HG03045 (cell line): ENCODE measurements around the gene TOMT.
"Not testable (repeated sequence)": the region's sequence is repeated elsewhere in the genome, so short reads cannot be mapped to it uniquely, and the experiment has no call there.

Source experiments
- ATAC-seq: cut with Tn5 transposase; IDR thresholded peaks from one replicate; pipeline ENCODE4 v1.9.1; 2021; ENCODE audit warnings: mild to moderate bottlenecking, moderate library complexity; ENCODE audit not compliant: unreplicated experiment

The TOMT gene

GRCh38 chr11:72123117-72123653 lies 17.5 kb downstream of the TOMT start:
- ATAC-seq = no peak

- ATAC-seq = no peak
These were observed 18.3 kb downstream of the TOMT start for GRCh38 chr11:72124046-72124445.

- no peak for ATAC-seq
These were observed 20.2 kb downstream of the TOMT start for GRCh38 chr11:72125956-72126355.

GRCh38 chr11:72127923-72128322 lies 22.2 kb downstream of the TOMT start:
- ATAC-seq = no peak

- ATAC-seq = no peak
These were observed 23.7 kb downstream of the TOMT start for GRCh38 chr11:72129381-72129780.

- no peak for ATAC-seq
These were observed 26.9 kb downstream of the TOMT start for GRCh38 chr11:72132646-72133045.

- ATAC-seq = not testable (repeated sequence)
These were observed 29.7 kb downstream of the TOMT start, which contains the start of gene FOLR3 for GRCh38 chr11:72135473-72135872. Gene FOLR3, plus strand, starts transcription at chr11:72135725. Its CDS starts 228 bp downstream, at chr11:72135953.

GRCh38 chr11:72135891-72136683 lies 30.4 kb downstream of the TOMT start:
- ATAC-seq = no peak

GRCh38 chr11:72136684-72137262 lies 31.0 kb downstream of the TOMT start:
- ATAC-seq = no peak

GRCh38 chr11:72138821-72139390 lies 33.2 kb downstream of the TOMT start:
- ATAC-seq = no peak

GRCh38 chr11:72139500-72139899 lies 33.8 kb downstream of the TOMT start:
- no peak for ATAC-seq

GRCh38 chr11:72140661-72141060 lies 34.9 kb downstream of the TOMT start:
- no peak for ATAC-seq

- no peak for ATAC-seq
These were observed 35.3 kb downstream of the TOMT start for GRCh38 chr11:72141066-72141465.

- not testable (repeated sequence) for ATAC-seq
These were observed 36.4 kb downstream of the TOMT start for GRCh38 chr11:72142086-72142485.

- ATAC-seq = not testable (repeated sequence)
These were observed 36.8 kb downstream of the TOMT start for GRCh38 chr11:72142543-72142942.

GRCh38 chr11:72144807-72145565 lies 39.3 kb downstream of the TOMT start:
- no peak for ATAC-seq

GRCh38 chr11:72146625-72147024 lies 40.9 kb downstream of the TOMT start:
- no peak for ATAC-seq

GRCh38 chr11:72150882-72151281 lies 45.2 kb downstream of the TOMT start:
- ATAC-seq = no peak

- not testable (repeated sequence) for ATAC-seq
These were observed 48.1 kb downstream of the TOMT start for GRCh38 chr11:72153874-72154273.

- ATAC-seq = no peak
These were observed 49.1 kb downstream of the TOMT start for GRCh38 chr11:72154816-72155215.

GRCh38 chr11:72155751-72156150 lies 50.0 kb downstream of the TOMT start:
- ATAC-seq = no peak
